HUES48 (cell line): ENCODE data around the gene GSDME.

Source experiments
- H3K27ac ChIP-seq: one replicate; pipeline ENCODE4 v1.7.0; 2013; ENCODE audit warnings: low read depth, low read length, inconsistent platforms
- H3K27me3 ChIP-seq: 2 replicates; pipeline ENCODE4 v1.6.1; 2013; ENCODE audit warnings: mild to moderate bottlenecking, low read length; ENCODE audit not compliant: control insufficient read depth, insufficient read depth
- H3K36me3 ChIP-seq: 2 replicates; pipeline ENCODE4 v1.6.1; 2013; ENCODE audit warnings: low read length; ENCODE audit not compliant: control insufficient read depth, insufficient read depth
- H3K4me1 ChIP-seq: 2 replicates; pipeline ENCODE4 v1.6.1; 2013; ENCODE audit warnings: mild to moderate bottlenecking, low read length; ENCODE audit not compliant: control insufficient read depth, insufficient read depth
- H3K4me3 ChIP-seq: 2 replicates; pipeline ENCODE4 v1.5.1; 2013; ENCODE audit warnings: mild to moderate bottlenecking, low read depth, low read length
- H3K9ac ChIP-seq: 2 replicates; pipeline ENCODE4 v1.6.1; 2013; ENCODE audit warnings: mild to moderate bottlenecking, low read depth, low read length, moderate library complexity
- H3K9me3 ChIP-seq: 2 replicates; pipeline ENCODE4 v1.6.1; 2013; ENCODE audit warnings: low read length; ENCODE audit not compliant: control insufficient read depth, insufficient read depth

The GSDME gene

GRCh38 chr7:24793982-24794648 lies 36.9 kb upstream of the GSDME start:
- Histone ChIP-seq H3K36me3 (no peaks in the 10 kb centered on the region), H3K27ac (no peak overlapping the region), H3K9me3 (peaks cover 4% of the 10 kb centered on the region; the same call in 1 of the 2 replicates), H3K4me1 (no peaks in the 10 kb centered on the region), H3K4me3 (no peak overlapping the region), H3K27me3 (no peaks in the 10 kb centered on the region), H3K9ac (no peak overlapping the region)

- H3K9me3 ChIP-seq, result peaks cover 14% of the 10 kb centered on the region
- H3K4me1 ChIP-seq, result no peaks in the 10 kb centered on the region
- no peak overlapping the region for H3K27ac ChIP-seq
- H3K36me3 ChIP-seq, result no peaks in the 10 kb centered on the region
- H3K9ac ChIP-seq, result no peak overlapping the region
- no peaks in the 10 kb centered on the region for H3K27me3 ChIP-seq
- no peak overlapping the region for H3K4me3 ChIP-seq
Measured at GRCh38 chr7:24788961-24789576, 31.8 kb upstream of the GSDME start.

- H3K9ac ChIP-seq, result no peak overlapping the region
- H3K36me3 ChIP-seq, result no peaks in the 10 kb centered on the region
- H3K27ac ChIP-seq, result no peak overlapping the region
- peaks cover 14% of the 10 kb centered on the region for H3K9me3 ChIP-seq
- H3K27me3 ChIP-seq, result no peaks in the 10 kb centered on the region
- H3K4me1 ChIP-seq, result no peaks in the 10 kb centered on the region
- no peak overlapping the region for H3K4me3 ChIP-seq
Measured at GRCh38 chr7:24788075-24788474, 30.8 kb upstream of the GSDME start.

GRCh38 chr7:24786941-24787340 lies 29.7 kb upstream of the GSDME start:
- no peak overlapping the region for H3K9ac ChIP-seq
- no peak overlapping the region for H3K4me3 ChIP-seq
- H3K27me3 ChIP-seq, result no peaks in the 10 kb centered on the region
- H3K36me3 ChIP-seq, result no peaks in the 10 kb centered on the region
- no peak overlapping the region for H3K27ac ChIP-seq
- H3K4me1 ChIP-seq, result no peaks in the 10 kb centered on the region
- peaks cover 14% of the 10 kb centered on the region for H3K9me3 ChIP-seq

GRCh38 chr7:24786306-24786705 lies 29.0 kb upstream of the GSDME start:
- Histone ChIP-seq H3K27ac (no peak overlapping the region), H3K9ac (no peak overlapping the region)

GRCh38 chr7:24784277-24784676 lies 27.0 kb upstream of the GSDME start:
- Histone ChIP-seq H3K4me1 (no peaks in the 10 kb centered on the region), H3K27me3 (no peaks in the 10 kb centered on the region), H3K9ac (no peak overlapping the region), H3K4me3 (no peak overlapping the region), H3K36me3 (no peaks in the 10 kb centered on the region), H3K9me3 (peaks cover 11% of the 10 kb centered on the region), H3K27ac (no peak overlapping the region)

More at GRCh38 chr7:24786306-24786705, 29.0 kb upstream of the GSDME start:
- Histone ChIP-seq H3K4me3 (no peak overlapping the region), H3K4me1 (no peaks in the 10 kb centered on the region), H3K36me3 (no peaks in the 10 kb centered on the region), H3K9me3 (peaks cover 14% of the 10 kb centered on the region), H3K27me3 (no peaks in the 10 kb centered on the region)

GRCh38 chr7:24783698-24784097 lies 26.4 kb upstream of the GSDME start:
- no peak overlapping the region for H3K27ac ChIP-seq

GRCh38 chr7:24781106-24781505 lies 23.8 kb upstream of the GSDME start:
- no peak overlapping the region for H3K4me3 ChIP-seq
- H3K27ac ChIP-seq, result no peak overlapping the region
- no peaks in the 10 kb centered on the region for H3K27me3 ChIP-seq
- no peak overlapping the region for H3K9ac ChIP-seq
- H3K4me1 ChIP-seq, result no peaks in the 10 kb centered on the region
- no peaks in the 10 kb centered on the region for H3K9me3 ChIP-seq
- no peaks in the 10 kb centered on the region for H3K36me3 ChIP-seq

More at GRCh38 chr7:24783698-24784097, 26.4 kb upstream of the GSDME start:
- Histone ChIP-seq H3K9ac (no peak overlapping the region), H3K4me3 (no peak overlapping the region), H3K9me3 (peaks cover 6% of the 10 kb centered on the region; the same call in 1 of the 2 replicates), H3K4me1 (no peaks in the 10 kb centered on the region), H3K27me3 (no peaks in the 10 kb centered on the region), H3K36me3 (no peaks in the 10 kb centered on the region)

- Histone ChIP-seq H3K27ac (no peak overlapping the region), H3K4me3 (no peak overlapping the region), H3K4me1 (0 out of 2 replicates have a peak, but pooled peaks cover 3% of the 10 kb centered on the region), H3K9me3 (no peaks in the 10 kb centered on the region), H3K27me3 (no peaks in the 10 kb centered on the region), H3K36me3 (no peaks in the 10 kb centered on the region), H3K9ac (no peak overlapping the region)
Measured at GRCh38 chr7:24779283-24779655, 22.0 kb upstream of the GSDME start.

- no peak overlapping the region for H3K9ac ChIP-seq
- H3K27ac ChIP-seq, result no peak overlapping the region
- no peaks in the 10 kb centered on the region for H3K36me3 ChIP-seq
- 0 out of 2 replicates have a peak, but pooled peaks cover 3% of the 10 kb centered on the region for H3K4me1 ChIP-seq
- no peak overlapping the region for H3K4me3 ChIP-seq
- no peaks in the 10 kb centered on the region for H3K27me3 ChIP-seq
- H3K9me3 ChIP-seq, result no peaks in the 10 kb centered on the region
Measured at GRCh38 chr7:24778543-24779282, 21.4 kb upstream of the GSDME start.

GRCh38 chr7:24777806-24778205 lies 20.5 kb upstream of the GSDME start:
- no peaks in the 10 kb centered on the region for H3K9me3 ChIP-seq
- no peak overlapping the region for H3K9ac ChIP-seq
- H3K4me3 ChIP-seq, result no peak overlapping the region
- no peaks in the 10 kb centered on the region for H3K27me3 ChIP-seq
- H3K27ac ChIP-seq, result no peak overlapping the region
- H3K36me3 ChIP-seq, result no peaks in the 10 kb centered on the region
- H3K4me1 ChIP-seq, result 0 out of 2 replicates have a peak, but pooled peaks cover 3% of the 10 kb centered on the region
